Dedifferentiated amniotic fluid mesenchymal stem cell (primary cell): ENCODE results near the gene MMD.
A peak's percentile ranks its signal among the peaks of the same experiment; 100 is the strongest.
"Not testable (repeated sequence)": the region's sequence is repeated elsewhere in the genome, so short reads cannot be mapped to it uniquely, and the experiment has no call there.

ENCODE experiments used
- DNase-seq: peaks from one replicate; pipeline ENCODE4 v3.0.0-alpha.2; 2016; ENCODE audit errors: extremely low spot score

The MMD gene

GRCh38 chr17:55443904-55444303 lies 22.3 kb upstream of the MMD start:
- DNase-seq = no peak

- DNase-seq = no peak
These were observed 21.5 kb upstream of the MMD start for GRCh38 chr17:55442953-55443683.

- no peak for DNase-seq
These were observed 20.8 kb upstream of the MMD start for GRCh38 chr17:55442462-55442861.

DNA sequence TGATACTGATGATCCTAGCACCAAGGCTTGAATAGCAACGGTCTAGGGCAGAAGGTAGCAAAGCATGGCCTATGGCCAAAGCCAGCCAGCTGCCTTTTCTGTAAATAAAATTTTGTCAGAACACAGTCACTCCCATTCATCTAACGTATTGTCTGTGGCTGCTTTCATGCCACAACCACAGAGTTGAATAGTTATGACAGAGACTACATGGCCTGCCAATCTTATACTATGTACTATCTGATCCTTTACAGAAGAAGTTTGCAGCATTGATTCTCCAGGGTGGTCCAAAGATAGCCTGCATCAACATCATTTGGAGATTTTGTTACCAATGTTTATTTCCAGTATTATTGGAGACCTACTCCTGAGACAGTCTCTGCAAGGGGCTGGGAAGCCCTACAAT lies 19.9 kb upstream of the MMD start:
- no peak for DNase-seq

DNA sequence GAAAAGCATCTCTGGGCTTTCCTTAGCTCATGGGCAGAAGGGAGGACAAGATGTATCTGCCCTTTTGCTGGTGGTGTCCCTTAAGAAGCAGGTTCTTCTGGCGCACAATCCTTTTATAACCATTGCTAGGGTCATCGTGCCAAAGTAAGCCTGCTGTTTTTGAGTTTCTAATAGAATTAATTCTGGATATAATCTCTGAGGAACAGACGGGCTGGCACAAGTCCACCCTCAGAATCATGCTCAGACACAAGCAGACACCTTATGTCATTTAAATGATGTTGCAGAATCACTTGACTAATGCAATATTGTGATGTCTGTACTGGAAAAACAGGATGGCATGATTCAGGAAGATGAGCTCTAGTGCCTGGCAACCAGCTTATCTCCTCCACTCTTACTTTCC lies 18.8 kb upstream of the MMD start:
- DNase-seq = no peak

DNA sequence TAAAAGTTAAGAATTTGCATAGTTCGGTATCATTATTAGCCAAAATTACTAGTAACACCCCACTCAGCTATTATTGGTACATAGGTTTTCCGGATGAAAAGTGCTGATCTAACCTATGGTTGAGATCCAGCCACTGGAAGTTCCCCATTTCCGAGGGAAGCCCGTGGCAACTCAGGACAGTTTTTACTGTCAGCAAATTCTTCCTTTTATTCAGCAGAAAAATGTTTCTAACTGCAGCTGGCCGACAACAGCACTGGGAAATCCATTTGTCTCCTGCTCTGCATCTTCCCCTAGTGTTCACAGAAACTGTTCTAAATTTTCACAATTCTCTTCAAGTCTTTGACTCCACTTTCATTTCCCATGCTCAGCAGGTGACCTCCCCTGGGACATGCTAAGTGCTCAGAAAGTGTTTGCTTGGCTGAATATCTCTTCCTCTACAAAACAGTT lies 15.5 kb upstream of the MMD start:
- no peak for DNase-seq

DNA sequence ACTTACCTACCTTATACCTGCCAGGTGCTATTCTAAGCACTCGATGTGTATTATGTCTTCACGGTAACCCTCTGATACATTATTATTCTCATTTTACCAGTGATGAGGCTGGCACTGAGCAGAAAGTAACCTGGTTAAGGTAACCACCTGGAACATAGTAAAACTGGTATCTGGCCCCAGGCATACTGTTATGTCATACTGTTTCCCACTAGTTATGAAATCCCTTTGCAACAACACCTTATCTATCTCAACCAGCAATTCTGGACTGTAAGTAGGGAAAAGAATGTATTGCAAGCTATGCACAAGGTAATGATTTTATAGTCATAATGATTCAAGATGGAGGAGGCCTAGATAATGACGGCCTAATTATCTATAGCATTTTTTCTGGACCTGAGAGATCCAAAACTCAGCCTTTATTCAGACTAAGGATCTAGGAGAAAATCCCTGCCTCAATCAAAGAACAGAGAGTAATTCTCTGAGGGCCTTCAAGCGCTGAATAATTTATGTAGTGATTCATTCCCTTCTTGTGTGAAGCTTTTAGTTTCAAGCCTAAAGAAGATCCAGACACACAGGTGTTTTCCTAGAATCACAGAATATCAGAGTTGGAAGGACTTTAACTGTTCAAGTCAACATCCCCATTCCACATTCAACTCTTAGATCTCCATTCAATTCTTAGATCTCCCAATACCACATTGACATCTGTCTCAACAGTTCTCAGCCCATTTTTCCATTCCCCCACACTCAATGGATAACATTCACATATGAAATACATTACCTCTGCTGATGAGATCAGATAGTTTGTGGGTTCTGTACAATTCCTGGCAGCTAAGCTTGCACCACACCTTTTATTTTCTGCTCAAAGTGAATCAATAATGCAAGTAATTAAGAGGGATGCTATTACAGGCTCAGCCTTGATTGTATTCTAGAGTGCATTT lies 14.9 kb upstream of the MMD start:
- no peak for DNase-seq

- DNase-seq = no peak
These were observed 13.8 kb upstream of the MMD start for GRCh38 chr17:55435408-55435807.

DNA sequence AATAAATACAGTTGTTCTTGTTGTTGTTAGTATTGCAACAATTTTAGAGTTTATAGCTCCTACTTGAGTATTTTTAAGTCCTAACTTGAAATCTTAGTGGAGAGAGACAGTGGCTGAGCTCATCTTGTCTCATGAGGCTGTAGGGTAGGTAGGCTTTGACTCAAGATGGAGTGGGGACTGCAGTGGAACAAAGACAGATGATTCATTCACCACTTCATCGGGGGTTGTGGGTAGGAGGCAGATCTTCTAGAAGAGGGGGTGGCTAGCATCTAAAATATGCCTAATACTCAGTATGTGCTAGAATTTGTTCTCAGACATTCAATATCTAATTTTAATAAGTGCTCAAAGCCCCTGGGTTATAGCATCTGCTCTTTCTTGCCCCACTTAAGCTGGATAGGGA lies 13.1 kb upstream of the MMD start:
- no peak for DNase-seq

DNA sequence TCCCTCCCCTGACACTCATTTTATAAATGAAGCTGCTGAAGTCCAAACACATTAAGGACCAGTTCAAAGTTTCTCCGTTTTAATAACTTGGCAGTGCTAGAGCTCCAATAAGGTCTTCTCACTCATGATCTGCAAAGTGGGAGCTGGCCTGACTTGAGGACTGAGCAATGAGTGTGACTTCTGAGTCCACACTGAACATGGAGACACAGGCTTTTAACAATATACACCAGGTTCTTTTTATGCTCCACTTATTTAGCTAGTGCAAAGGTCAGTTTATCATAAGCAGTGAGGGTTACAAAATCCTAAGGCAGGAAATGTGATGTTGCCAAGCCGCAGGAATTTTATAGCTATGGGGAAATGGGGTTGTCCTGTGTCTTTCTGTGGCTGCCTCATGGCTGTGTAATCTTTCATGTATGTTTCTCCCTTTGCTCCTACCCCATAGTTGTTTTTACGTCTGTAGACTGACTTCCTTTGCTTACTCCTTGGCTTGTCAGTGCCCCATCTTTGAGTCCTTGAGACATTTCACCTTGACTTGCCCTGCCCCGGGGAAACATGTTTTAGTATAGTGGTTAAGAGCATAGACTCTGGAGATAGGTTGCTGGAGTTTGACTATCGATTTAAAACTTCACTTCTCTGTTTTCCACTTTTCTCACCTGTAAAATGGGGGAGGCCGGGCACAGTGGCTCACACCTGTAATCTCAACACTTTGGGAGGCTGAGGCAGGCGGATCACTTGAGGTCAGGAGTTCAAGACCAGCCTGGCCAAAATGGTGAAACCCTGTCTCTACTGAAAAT lies 12.2 kb upstream of the MMD start:
- peak; percentile 63 for DNase-seq

DNA sequence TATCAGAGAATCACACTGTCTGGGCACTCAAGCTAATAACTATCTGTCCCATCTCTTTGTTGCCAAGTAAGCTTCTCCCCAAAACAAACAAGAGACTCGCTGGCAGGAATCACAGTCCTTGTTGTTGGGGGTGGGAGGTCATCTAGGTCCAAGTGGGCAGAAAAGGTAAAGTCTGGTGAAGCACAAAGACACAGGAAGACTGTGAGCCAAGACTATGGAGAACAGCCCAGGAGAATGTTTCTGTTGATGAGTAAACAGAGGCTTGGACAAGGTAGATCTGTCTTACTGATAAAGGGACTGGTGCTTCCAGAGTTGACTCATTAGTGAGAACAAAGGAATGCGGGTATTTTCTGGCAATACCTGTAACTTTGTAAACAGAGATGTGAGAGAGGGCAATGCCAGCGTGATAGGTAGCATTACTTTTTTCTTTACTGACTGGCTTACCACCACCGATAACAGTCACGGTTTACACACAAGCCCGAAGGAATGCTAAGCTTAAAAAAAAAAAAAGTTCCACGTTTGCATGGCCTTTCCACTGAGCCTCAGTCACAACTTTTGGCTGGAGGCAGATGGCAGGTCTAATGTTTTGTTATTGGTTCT lies 11.5 kb upstream of the MMD start:
- no peak for DNase-seq

DNA sequence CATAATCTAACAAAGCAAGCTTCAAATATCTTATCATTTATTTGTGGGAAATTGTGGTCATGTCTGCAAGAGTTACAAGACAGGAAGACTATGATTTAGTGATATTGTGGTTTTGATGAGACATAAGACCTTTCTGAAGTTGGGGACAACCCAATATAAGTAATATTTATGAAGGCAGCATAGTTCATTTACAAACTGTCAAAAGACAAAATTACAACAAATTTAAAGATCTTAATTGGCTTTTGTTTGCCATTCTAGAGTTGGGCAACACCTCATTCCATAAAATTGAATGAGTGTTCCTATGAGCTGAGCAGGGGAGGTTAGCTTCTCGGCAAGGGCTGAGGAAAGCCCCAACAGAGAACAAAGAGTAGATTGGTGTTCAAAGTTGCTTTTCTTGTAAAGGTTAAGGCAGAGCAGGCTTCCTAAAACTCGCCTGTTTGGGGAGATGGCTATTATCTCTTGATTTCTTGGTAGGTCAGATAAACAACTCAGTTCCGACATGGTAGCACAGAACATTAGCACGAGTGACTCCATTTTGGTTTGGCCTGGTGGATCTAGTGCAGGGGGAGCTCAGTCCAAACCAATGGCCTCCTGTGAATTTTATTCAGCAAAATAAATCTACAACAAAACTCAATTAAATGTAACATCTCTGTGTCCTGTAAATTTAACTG lies 10.9 kb upstream of the MMD start:
- no peak for DNase-seq

- DNase-seq = not testable (repeated sequence)
These were observed 10.3 kb upstream of the MMD start for GRCh38 chr17:55431914-55432313.

- no peak for DNase-seq
These were observed 9.1 kb upstream of the MMD start for GRCh38 chr17:55430541-55431288.

- DNase-seq = no peak
These were observed 5.9 kb upstream of the MMD start for GRCh38 chr17:55427587-55427882.

GRCh38 chr17:55426851-55427586 lies 5.4 kb upstream of the MMD start:
- no peak for DNase-seq

DNA sequence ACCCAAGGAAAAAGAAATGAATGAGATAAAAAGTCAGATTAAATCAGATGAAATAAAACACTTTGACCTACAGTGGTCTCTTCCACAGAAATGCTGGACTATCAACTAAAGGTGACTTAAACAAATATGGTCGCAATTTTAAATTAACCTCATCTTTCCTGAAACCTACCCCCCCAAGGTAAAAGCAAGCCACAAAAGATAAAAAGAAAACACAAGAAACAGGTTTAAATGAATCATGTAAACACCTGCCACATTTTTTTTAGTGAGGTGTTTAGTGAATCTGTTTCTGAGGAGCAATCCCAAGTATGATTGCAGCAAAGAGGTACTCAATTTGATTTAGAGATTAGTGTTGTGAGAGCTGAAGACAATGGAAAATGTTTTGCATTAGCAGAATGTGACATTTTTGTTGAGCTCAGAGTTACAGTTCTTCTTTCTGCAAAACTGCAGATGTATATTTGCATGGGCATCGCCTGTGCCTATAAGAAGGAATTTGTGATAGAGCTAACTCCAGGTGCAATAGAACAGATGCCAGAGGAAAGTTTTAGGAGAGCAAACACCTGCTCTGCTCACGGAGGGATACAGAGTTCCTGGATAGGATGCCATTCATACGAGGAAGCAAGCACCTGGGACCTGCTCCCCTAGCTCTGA lies 3.4 kb upstream of the MMD start:
- DNase-seq = no peak

DNA sequence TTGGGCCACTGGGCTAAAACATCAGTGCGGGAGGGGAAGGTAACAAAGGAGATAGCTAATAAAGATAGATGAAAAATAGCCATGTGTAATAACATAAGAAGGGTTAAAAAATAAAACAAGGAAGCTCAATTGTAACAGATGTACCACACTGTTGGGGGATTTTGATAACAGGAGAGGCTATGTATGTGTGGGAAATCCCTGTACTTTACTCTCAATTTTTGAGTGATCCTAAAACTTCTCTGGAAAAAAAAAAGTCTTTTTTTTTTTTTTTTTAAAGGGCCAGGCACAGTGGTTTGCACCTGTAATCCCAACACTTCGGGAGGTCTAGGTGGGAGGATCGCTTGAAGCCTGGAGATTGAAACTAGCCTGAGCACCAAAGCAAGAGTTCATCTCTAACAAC lies 1.9 kb upstream of the MMD start:
- DNase-seq = no peak

DNA sequence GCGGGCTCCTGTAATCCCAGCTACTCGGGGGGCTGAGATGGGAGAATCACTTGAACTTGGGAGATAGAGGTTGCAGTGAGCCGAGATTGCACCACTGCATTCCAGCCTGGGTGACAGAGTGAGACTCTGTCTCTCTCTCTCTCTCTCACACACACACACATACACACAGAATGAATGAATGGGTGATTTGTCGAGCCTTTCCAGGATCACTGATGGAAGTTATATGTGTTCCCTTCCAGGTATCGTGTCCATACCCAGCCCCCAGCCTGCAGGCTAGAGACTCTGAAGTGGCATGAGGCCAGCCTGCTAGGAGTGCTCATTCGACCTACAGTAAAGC lies 1.2 kb upstream of the MMD start:
- not testable (repeated sequence) for DNase-seq

DNA sequence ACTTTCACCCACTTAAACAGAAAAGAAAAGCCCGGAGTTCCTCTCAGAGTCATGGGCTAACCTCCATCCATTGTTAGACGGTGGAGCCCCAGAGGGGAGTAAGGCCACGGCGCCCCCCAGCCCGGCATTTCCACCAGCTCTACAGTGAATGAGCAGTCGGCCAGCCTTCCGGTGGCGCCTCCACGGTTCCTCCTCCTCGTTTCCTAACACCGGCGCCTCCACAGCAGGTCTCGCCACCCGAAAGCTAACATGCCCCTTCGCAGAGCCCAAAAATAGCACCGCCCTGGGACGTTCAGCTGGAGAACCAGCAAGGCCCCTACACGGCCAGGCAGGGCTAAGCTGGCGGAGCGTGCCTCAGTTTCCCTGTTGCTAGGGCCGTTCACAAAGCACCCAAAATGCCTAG lies 858 bp downstream of the MMD start:
- DNase-seq = no peak
